Vagina (tissue), 2 donors: ENCODE measurements around the gene TCEANC. TPM values are rescaled to one million over a fixed set of nuclear protein-coding genes. Genes with fewer than 3 reads are reported as not detected.

Experiments used
- DNase-seq, 2 donors: peaks; one replicate each; pipeline ENCODE4 v3.0.0-alpha.2; 2017; ENCODE audit errors: extremely low spot score in 2 of 2
- H3K27ac ChIP-seq: fragments of 200-600 bp; sonication (generic); one replicate; pipeline ENCODE4 v1.5.1; 2019
- H3K27me3 ChIP-seq: fragments of 200-600 bp; sonication (generic); one replicate; pipeline ENCODE4 v1.5.1; 2019
- H3K36me3 ChIP-seq, 2 donors: fragments of 200-600 bp; sonication (generic); one replicate each; pipeline ENCODE4 v1.5.1; 2017 to 2019
- H3K4me1 ChIP-seq: fragments of 200-600 bp; sonication (generic); one replicate; pipeline ENCODE4 v1.5.1; 2019
- H3K4me3 ChIP-seq, 2 donors: fragments of 200-600 bp; sonication (generic); 1 replicate in 1 of 2; 2 replicates in 1 of 2; pipeline ENCODE4 v1.5.1; 2016 to 2019
- H3K9me3 ChIP-seq: fragments of 200-600 bp; sonication (generic); one replicate; pipeline ENCODE4 v1.5.1; 2019
- POLR2A ChIP-seq, 2 donors: fragments of 450-650 bp; IDR thresholded peaks; one replicate each; pipeline ENCODE4 v1.6.1; 2017; ENCODE audit warnings: antibody characterized with exemption in 2 of 2, mild to moderate bottlenecking in 2 of 2, moderate library complexity in 2 of 2
- POLR2AphosphoS5 ChIP-seq, 2 donors: sonication (generic); formaldehyde crosslinking; IDR thresholded peaks; one replicate each; pipeline ENCODE4 v1.9.0; 2017; ENCODE audit warnings: antibody characterized with exemption in 2 of 2, mild to moderate bottlenecking in 2 of 2, low read depth in 1 of 2; ENCODE audit not compliant: insufficient read depth in 1 of 2
- intact Hi-C: fragments of 100-400 bp; cut with DNase I; formaldehyde crosslinking; loops from one replicate; pipeline ENCODE4 v1.15.1; 2023
- total RNA-seq: library from RNA; depleted of rRNA; stranded (reverse); fragments of >200 nt; gene quantifications from one replicate; pipeline ENCODE4 v1.2.3, GENCODE V29; 2016
- TF ChIP-seq, protein P1 (sequence below), 3 experiments: fragments of 450-650 bp in 2 of 3; fragments of 200-600 bp in 1 of 3; sonication (generic) in 1 of 3; IDR thresholded peaks; one replicate each; pipeline ENCODE4 v1.5.1; 2017 to 2019; ENCODE audit warnings: antibody characterized with exemption in 3 of 3, mild to moderate bottlenecking in 2 of 3, moderate library complexity in 2 of 3

TCEANC gene
- total RNA-seq, 1 donor from 2014 or later = 3.2 TPM

GRCh38 chrX:13692771-13693231 is 39.9 kb downstream of the TCEANC start:
- no peak overlapping the region for H3K27ac ChIP-seq
- H3K4me3 ChIP-seq = no peak overlapping the region
- H3K4me1 ChIP-seq = peaks cover 44% of the 10 kb centered on the region
- TF ChIP-seq POLR2AphosphoS5 (IDR thresholded peaks at IDR 0.05; ENCODE audit: insufficient read depth in 1 of 2, low read depth in 1 of 2) = no peak
- TF ChIP-seq, protein P1, sequence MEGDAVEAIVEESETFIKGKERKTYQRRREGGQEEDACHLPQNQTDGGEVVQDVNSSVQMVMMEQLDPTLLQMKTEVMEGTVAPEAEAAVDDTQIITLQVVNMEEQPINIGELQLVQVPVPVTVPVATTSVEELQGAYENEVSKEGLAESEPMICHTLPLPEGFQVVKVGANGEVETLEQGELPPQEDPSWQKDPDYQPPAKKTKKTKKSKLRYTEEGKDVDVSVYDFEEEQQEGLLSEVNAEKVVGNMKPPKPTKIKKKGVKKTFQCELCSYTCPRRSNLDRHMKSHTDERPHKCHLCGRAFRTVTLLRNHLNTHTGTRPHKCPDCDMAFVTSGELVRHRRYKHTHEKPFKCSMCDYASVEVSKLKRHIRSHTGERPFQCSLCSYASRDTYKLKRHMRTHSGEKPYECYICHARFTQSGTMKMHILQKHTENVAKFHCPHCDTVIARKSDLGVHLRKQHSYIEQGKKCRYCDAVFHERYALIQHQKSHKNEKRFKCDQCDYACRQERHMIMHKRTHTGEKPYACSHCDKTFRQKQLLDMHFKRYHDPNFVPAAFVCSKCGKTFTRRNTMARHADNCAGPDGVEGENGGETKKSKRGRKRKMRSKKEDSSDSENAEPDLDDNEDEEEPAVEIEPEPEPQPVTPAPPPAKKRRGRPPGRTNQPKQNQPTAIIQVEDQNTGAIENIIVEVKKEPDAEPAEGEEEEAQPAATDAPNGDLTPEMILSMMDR (IDR thresholded peaks at IDR 0.05) = no peak
- TF ChIP-seq POLR2A (IDR thresholded peaks at IDR 0.05) = no peak
- H3K27me3 ChIP-seq = no peaks in the 10 kb centered on the region
- DNase-seq = no peak
- no peaks in the 10 kb centered on the region for H3K9me3 ChIP-seq
- H3K36me3 ChIP-seq = no peaks in the 10 kb centered on the region
- intact Hi-C loops = no loop called here

- no peaks in the 10 kb centered on the region for H3K9me3 ChIP-seq
- peaks cover 44% of the 10 kb centered on the region for H3K4me1 ChIP-seq
- DNase-seq = no peak
- no peak overlapping the region for H3K4me3 ChIP-seq
- intact Hi-C loops = no loop called here
- no peaks in the 10 kb centered on the region for H3K27me3 ChIP-seq
- peak overlapping the region; percentile 34 for H3K27ac ChIP-seq
- TF ChIP-seq POLR2AphosphoS5 (IDR thresholded peaks at IDR 0.05; ENCODE audit: insufficient read depth in 1 of 2, low read depth in 1 of 2) = no peak
- no peaks in the 10 kb centered on the region for H3K36me3 ChIP-seq
Observed at GRCh38 chrX:13693341-13693961, 40.5 kb downstream of the TCEANC start.

GRCh38 chrX:13694359-13694758 is 41.4 kb downstream of the TCEANC start:
- no peaks in the 10 kb centered on the region for H3K9me3 ChIP-seq
- TF ChIP-seq POLR2AphosphoS5 (IDR thresholded peaks at IDR 0.05; ENCODE audit: insufficient read depth in 1 of 2, low read depth in 1 of 2) = no peak
- TF ChIP-seq, protein P1 (IDR thresholded peaks at IDR 0.05) = no peak
- TF ChIP-seq POLR2A (IDR thresholded peaks at IDR 0.05) = no peak
- intact Hi-C loops = no loop called here
- H3K4me3 ChIP-seq = peak overlapping the region in 1 of 2 donors; percentile 7
- H3K4me1 ChIP-seq = peaks cover 45% of the 10 kb centered on the region
- H3K36me3 ChIP-seq = no peaks in the 10 kb centered on the region
- H3K27ac ChIP-seq = peak overlapping the region; percentile 34
- DNase-seq = no peak
- no peaks in the 10 kb centered on the region for H3K27me3 ChIP-seq

GRCh38 chrX:13694983-13695382 is 42.0 kb downstream of the TCEANC start:
- peak overlapping the region in 1 of 2 donors; percentile 7 for H3K4me3 ChIP-seq
- no peak for DNase-seq
- TF ChIP-seq POLR2A (IDR thresholded peaks at IDR 0.05) (no peak), POLR2AphosphoS5 (IDR thresholded peaks at IDR 0.05; ENCODE audit: insufficient read depth in 1 of 2, low read depth in 1 of 2) (no peak)
- TF ChIP-seq, protein P1 (IDR thresholded peaks at IDR 0.05) = no peak
- no peaks in the 10 kb centered on the region for H3K27me3 ChIP-seq
- H3K27ac ChIP-seq = peak overlapping the region; percentile 34
- H3K9me3 ChIP-seq = no peaks in the 10 kb centered on the region
- H3K4me1 ChIP-seq = peaks cover 51% of the 10 kb centered on the region
- no peaks in the 10 kb centered on the region for H3K36me3 ChIP-seq
- intact Hi-C loops = no loop called here

DNA sequence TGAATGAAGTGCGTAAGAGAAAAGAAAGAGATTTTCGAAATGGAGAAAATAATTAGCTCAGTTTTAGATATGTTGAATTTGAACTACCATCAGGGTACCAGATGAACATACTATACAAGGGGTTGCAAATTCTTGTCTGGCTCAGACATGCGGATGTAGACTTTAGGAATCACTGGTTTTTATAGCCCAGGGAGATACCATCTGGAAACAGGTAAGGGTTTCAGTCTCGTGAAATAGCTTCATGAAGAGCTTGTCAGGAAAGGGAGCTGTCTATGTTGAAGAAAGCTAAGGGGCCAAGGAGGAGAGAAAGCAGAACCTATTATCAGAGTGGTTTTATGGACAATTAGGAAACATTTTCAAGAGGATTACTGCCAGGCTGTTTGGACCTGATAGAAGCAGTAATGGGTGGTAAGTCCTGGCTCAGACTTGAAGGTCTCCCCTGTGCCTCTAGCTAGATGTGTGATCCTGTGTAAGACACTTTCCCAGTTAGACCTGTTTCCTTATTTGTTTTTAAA is 42.7 kb downstream of the TCEANC start:
- Histone ChIP-seq H3K36me3 (no peaks in the 10 kb centered on the region), H3K4me1 (peaks cover 54% of the 10 kb centered on the region), H3K27me3 (no peaks in the 10 kb centered on the region), H3K27ac (no peak overlapping the region), H3K4me3 (no peak overlapping the region), H3K9me3 (no peaks in the 10 kb centered on the region)
- no peak for DNase-seq
- TF ChIP-seq POLR2A (IDR thresholded peaks at IDR 0.05) (no peak), POLR2AphosphoS5 (IDR thresholded peaks at IDR 0.05; ENCODE audit: insufficient read depth in 1 of 2, low read depth in 1 of 2) (no peak)
- TF ChIP-seq, protein P1 (IDR thresholded peaks at IDR 0.05) = no peak
- intact Hi-C loops = no loop called here
